A549 (cell line): ENCODE results near the gene RMC1. TPM values are rescaled to one million over a fixed set of nuclear protein-coding genes. Genes with fewer than 3 reads are reported as not detected.
A peak's percentile ranks its signal among the peaks of the same experiment; 100 is the strongest.

Source experiments
- ATAC-seq, 2 experiments: fragments of 200-7000 bp in 1 of 2; fragments of >200 bp in 1 of 2; cut with Nextera tagmentation in 1 of 2; cut with Tn5 transposase in 1 of 2; 3 replicates each; pipeline versions ENCODE4 v1.8.0 to v1.9.1; 2018 to 2020; ENCODE audit warnings: mild to moderate bottlenecking in 1 of 2, moderate library complexity in 1 of 2
- CTCF ChIA-PET: fragments of 300-600 bp; sonication (Branson Sonifier 250); formaldehyde crosslinking; extraction: SDS; loops from one replicate; lab custom pipeline; 2021; ENCODE audit warnings: antibody characterized with exemption, inconsistent platforms; lab: Yijun Ruan, JAX
- POLR2A ChIA-PET: fragments of 350-600 bp; formaldehyde crosslinking; extraction: SDS; loops from one replicate; lab custom pipeline; 2021; ENCODE audit warnings: antibody characterized with exemption, inconsistent platforms; lab: Yijun Ruan, JAX
- DNase-seq, 2 experiments: peaks; one replicate each; pipeline versions ENCODE4 v3.0.0 to v3.0.0-alpha.2; 2011 to 2016; ENCODE audit warnings: low read depth in 1 of 2, low spot score in 1 of 2
- FAIRE-seq: peaks from 2 replicates; lab custom pipeline; 2011; peaks lifted over from hg19 to GRCh38; lab: Jason Lieb, UNC
- H3K27ac ChIP-seq, 2 experiments: fragments of >200 bp; sonication (Bioruptor Twin); formaldehyde crosslinking; 3 replicates each; pipeline ENCODE4 v1.5.1; 2016 to 2017
- H3K4me1 ChIP-seq: fragments of >200 bp; sonication (Bioruptor Twin); formaldehyde crosslinking; 3 replicates; pipeline ENCODE4 v1.6.1; 2016
- H3K4me2 ChIP-seq: fragments of >200 bp; sonication (Bioruptor Twin); formaldehyde crosslinking; 3 replicates; pipeline ENCODE4 v1.6.1; 2016
- H3K4me3 ChIP-seq: fragments of >200 bp; sonication (Bioruptor Twin); formaldehyde crosslinking; 3 replicates; pipeline ENCODE4 v1.5.1; 2016
- H3K9me3 ChIP-seq: fragments of >200 bp; sonication (Bioruptor Twin); formaldehyde crosslinking; 3 replicates; pipeline ENCODE4 v1.6.1; 2016
- CBX8 ChIP-seq: fragments of 200-600 bp; sonication (generic); IDR thresholded peaks from 2 replicates; pipeline ENCODE4 v1.6.1; 2016
- CHD2 ChIP-seq: fragments of 150-350 bp; IDR thresholded peaks from 2 replicates; pipeline ENCODE4 v1.6.1; 2014; ENCODE audit warnings: low read length; ENCODE audit not compliant: partially characterized antibody
- EHMT2 ChIP-seq: fragments of 200-600 bp; sonication (generic); IDR thresholded peaks from 2 replicates; pipeline ENCODE4 v1.6.1; 2016; ENCODE audit warnings: antibody characterized with exemption, low read depth, mild to moderate bottlenecking, moderate library complexity
- FOSB ChIP-seq: fragments of 250-450 bp; sonication (Bioruptor Pico); IDR thresholded peaks from 2 replicates; pipeline ENCODE4 v1.5.0; 2020; ENCODE audit warnings: mild to moderate bottlenecking, moderate library complexity
- HEYL ChIP-seq: fragments of 250-450 bp; sonication (Bioruptor Pico); IDR thresholded peaks from 2 replicates; pipeline ENCODE4 v1.8.0; 2021; ENCODE audit warnings: mild to moderate bottlenecking, moderate library complexity
- HOXA7 ChIP-seq: fragments of 250-450 bp; sonication (Bioruptor Pico); IDR thresholded peaks from 2 replicates; pipeline ENCODE4 v1.5.0; 2020; ENCODE audit warnings: mild to moderate bottlenecking, moderate library complexity
- KDM5A ChIP-seq: fragments of 200-600 bp; sonication (generic); IDR thresholded peaks from 2 replicates; pipeline ENCODE4 v1.6.1; 2016; ENCODE audit warnings: antibody characterized with exemption, mild to moderate bottlenecking
- MAFK ChIP-seq: fragments of 450-650 bp; IDR thresholded peaks from 2 replicates; pipeline ENCODE4 v1.6.1; 2014; ENCODE audit not compliant: partially characterized antibody
- NPAS2 ChIP-seq: fragments of 250-450 bp; sonication (Bioruptor Pico); IDR thresholded peaks from 2 replicates; pipeline ENCODE4 v1.8.0; 2022; ENCODE audit warnings: mild to moderate bottlenecking, moderate library complexity, borderline replicate concordance
- NR3C1 ChIP-seq: fragments of >200 bp; sonication (Bioruptor Twin); formaldehyde crosslinking; IDR thresholded peaks from 3 replicates; pipeline ENCODE4 v1.6.1; 2017
- SREBF2 ChIP-seq: fragments of 450-650 bp; IDR thresholded peaks from 2 replicates; pipeline ENCODE4 v1.6.1; 2014; ENCODE audit warnings: mild to moderate bottlenecking, moderate library complexity
- ZC3H11A ChIP-seq: fragments of 450-650 bp; IDR thresholded peaks from 2 replicates; pipeline ENCODE4 v1.6.1; 2014; ENCODE audit warnings: antibody characterized with exemption, mild to moderate bottlenecking
- ZFP36 ChIP-seq: fragments of 450-650 bp; IDR thresholded peaks from 2 replicates; pipeline ENCODE4 v1.6.1; 2014; ENCODE audit warnings: borderline replicate concordance; ENCODE audit not compliant: partially characterized antibody
- WGBS: methylation state at CpG from one replicate; pipeline ENCODE4 v1.1.6; 2017; ENCODE audit errors: missing lambda C conversion rate; 5-methylcytosine and 5-hydroxymethylcytosine counted together
- polyA plus RNA-seq, 4 experiments: library from polyadenylated mRNA; depleted of rRNA in 3 of 4; stranded (reverse); fragments of >200 nt; fragmentation: RNase III in 1 of 4; extraction: RNeasy Plus Mini Kit Qiagen cat#74134 plus additional on column Dnase treatment in 1 of 4; gene quantifications; 2 replicates in 3 of 4; 3 replicates in 1 of 4; pipeline ENCODE4 v1.2.3, GENCODE V29; 2011 to 2017
- TF ChIP-seq, protein P1 (sequence below): IDR thresholded peaks from 2 replicates; pipeline ENCODE4 v1.6.1; 2012
- TF ChIP-seq, protein P2 (sequence below): IDR thresholded peaks from 2 replicates; pipeline ENCODE4 v1.6.1; 2012; ENCODE audit warnings: low read depth, borderline replicate concordance
- TF ChIP-seq, protein P3 (sequence below): IDR thresholded peaks from 2 replicates; pipeline ENCODE4 v1.6.1; 2012
- TF ChIP-seq, protein P4 (sequence below): fragments of 250-450 bp; sonication (Bioruptor Pico); IDR thresholded peaks from 2 replicates; pipeline ENCODE4 v1.5.0; 2021; ENCODE audit warnings: mild to moderate bottlenecking, moderate library complexity, borderline replicate concordance

Gene RMC1
- polyA plus RNA-seq, 2 of the 4 experiments (the other 2 are of a cell fraction) = 15.7 to 17.5 TPM

DNA sequence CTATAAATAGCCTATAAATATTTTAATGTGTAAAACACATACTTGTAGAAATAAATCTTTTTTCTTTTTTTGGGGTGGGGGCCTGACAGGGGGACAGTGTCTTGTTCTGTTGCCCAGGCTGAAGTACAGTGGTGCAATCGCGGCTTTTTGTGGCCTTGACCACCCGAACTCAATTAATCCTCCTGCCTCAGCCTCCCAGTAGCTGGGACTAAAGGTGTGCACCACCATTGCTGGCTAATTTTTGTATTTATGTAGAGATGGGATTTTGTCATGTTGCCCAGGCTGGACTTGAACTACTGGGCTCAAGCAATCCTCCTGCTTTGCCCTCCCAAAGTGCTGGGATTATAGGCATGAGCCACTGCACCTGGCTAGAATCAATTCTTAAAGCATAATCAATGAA, 45.4 kb downstream of the RMC1 start:
- ATAC-seq = no peak
- CTCF ChIA-PET = interaction anchor here (1.3 to 1.4 kb wide), 2 partner anchors 34 to 370 kb away, joined by 4 to 6 read pairs; no protein-coding TSS in a partner anchor
- WGBS = 81% methylated on average over 3 of the region's 3 CpGs
- no peak overlapping the region for H3K4me3 ChIP-seq
- TF ChIP-seq ZFP36 (no peak), KDM5A (no peak), HEYL (CRISPR knock-in tag) (no peak), MAFK (no peak), SREBF2 (no peak)
- TF ChIP-seq, protein P1, sequence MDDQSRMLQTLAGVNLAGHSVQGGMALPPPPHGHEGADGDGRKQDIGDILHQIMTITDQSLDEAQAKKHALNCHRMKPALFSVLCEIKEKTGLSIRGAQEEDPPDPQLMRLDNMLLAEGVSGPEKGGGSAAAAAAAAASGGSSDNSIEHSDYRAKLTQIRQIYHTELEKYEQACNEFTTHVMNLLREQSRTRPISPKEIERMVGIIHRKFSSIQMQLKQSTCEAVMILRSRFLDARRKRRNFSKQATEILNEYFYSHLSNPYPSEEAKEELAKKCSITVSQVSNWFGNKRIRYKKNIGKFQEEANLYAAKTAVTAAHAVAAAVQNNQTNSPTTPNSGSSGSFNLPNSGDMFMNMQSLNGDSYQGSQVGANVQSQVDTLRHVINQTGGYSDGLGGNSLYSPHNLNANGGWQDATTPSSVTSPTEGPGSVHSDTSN = no peak
- TF ChIP-seq, all 56 proteins: peak for 0
- Histone ChIP-seq H3K4me1 (peaks cover 39% of the 10 kb centered on the region), H3K9me3 (no peaks in the 10 kb centered on the region), H3K27ac (peak overlapping the region in 1 of 2 experiments; percentile 80; a peak in 4 of 6 replicates), H3K4me2 (peak overlapping the region; percentile 44; the same call in 1 of the 3 replicates)
- POLR2A ChIA-PET = interaction anchor here (0.9 kb wide), 1 partner anchor 590 kb away, joined by 4 read pairs; the partner anchor contains the start of gene CABYR
- FAIRE-seq (no peak), DNase-seq (no peak)

DNA sequence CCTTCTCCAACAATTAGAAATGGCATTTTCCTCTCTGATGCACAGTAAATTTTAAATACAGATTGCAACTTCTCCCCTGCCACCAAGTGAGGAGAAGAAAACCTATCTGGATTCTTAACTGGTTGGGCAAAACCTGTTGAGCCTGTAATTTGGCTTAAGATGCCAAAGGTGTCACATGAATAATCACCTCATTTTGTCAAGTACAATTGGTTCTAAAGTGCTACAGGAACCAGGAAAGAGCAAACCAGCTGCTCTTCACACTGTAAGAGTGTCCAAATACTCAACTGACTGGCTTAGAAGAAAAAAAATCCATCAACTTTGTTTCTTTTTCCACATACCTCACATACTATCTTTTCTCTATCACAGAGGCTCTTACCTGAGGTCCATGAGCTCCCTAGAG, 47.6 kb downstream of the RMC1 start:
- no peak overlapping the region for H3K4me2 ChIP-seq
- H3K27ac ChIP-seq = no peak overlapping the region
- H3K9me3 ChIP-seq = no peaks in the 10 kb centered on the region
- H3K4me3 ChIP-seq = no peak overlapping the region
- peaks cover 31% of the 10 kb centered on the region for H3K4me1 ChIP-seq
- ATAC-seq = no peak
- TF ChIP-seq, protein P2, sequence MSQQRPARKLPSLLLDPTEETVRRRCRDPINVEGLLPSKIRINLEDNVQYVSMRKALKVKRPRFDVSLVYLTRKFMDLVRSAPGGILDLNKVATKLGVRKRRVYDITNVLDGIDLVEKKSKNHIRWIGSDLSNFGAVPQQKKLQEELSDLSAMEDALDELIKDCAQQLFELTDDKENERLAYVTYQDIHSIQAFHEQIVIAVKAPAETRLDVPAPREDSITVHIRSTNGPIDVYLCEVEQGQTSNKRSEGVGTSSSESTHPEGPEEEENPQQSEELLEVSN = no peak
- TF ChIP-seq FOSB (no peak), ZC3H11A (no peak), CHD2 (no peak), NR3C1 (no peak), CBX8 (no peak), EHMT2 (no peak), NPAS2 (CRISPR knock-in tag) (no peak)
- TF ChIP-seq, protein P3, sequence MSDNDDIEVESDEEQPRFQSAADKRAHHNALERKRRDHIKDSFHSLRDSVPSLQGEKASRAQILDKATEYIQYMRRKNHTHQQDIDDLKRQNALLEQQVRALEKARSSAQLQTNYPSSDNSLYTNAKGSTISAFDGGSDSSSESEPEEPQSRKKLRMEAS = no peak
- CTCF ChIA-PET = interaction anchor here (1.1 kb wide), 1 partner anchor 28 kb away, joined by 3 read pairs; no protein-coding TSS in a partner anchor
- POLR2A ChIA-PET = interaction anchor here (0.7 kb wide), 1 partner anchor 47 kb away, joined by 3 read pairs; no protein-coding TSS in a partner anchor
- no peak for DNase-seq
- FAIRE-seq = no peak

DNA sequence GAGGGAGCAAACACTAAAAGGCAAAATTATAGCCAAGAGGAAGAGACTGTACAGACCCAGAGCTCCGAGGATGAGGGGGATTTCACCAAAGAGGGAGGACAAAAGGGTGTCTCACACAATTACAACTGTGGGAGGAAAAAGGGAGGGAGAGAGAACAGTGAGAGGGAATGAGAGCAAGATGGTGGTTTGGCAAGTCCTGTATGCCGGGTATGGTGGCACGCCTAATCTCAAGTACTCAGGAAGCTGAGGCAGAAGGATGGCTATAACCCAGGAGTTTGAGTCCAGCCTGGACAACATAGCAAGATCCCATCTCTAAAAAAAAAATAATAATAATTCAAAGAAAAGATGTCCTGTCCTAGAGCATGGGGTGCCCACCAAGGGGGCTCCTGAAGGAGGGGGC, 48.7 kb downstream of the RMC1 start:
- no peak for TF ChIP-seq NR3C1
- TF ChIP-seq, protein P4, sequence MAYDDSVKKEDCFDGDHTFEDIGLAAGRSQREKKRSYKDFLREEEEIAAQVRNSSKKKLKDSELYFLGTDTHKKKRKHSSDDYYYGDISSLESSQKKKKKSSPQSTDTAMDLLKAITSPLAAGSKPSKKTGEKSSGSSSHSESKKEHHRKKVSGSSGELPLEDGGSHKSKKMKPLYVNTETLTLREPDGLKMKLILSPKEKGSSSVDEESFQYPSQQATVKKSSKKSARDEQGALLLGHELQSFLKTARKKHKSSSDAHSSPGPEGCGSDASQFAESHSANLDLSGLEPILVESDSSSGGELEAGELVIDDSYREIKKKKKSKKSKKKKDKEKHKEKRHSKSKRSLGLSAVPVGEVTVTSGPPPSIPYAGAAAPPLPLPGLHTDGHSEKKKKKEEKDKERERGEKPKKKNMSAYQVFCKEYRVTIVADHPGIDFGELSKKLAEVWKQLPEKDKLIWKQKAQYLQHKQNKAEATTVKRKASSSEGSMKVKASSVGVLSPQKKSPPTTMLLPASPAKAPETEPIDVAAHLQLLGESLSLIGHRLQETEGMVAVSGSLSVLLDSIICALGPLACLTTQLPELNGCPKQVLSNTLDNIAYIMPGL (CRISPR knock-in tag) = no peak
- TF ChIP-seq CBX8 = no peak
- TF ChIP-seq HOXA7 (CRISPR knock-in tag) = no peak
- no peaks in the 10 kb centered on the region for H3K9me3 ChIP-seq

More for the DNA sequence above, 48.7 kb downstream of the RMC1 start:
- CTCF ChIA-PET = interaction anchor here (1.2 kb wide), 1 partner anchor 151 kb away, joined by 3 read pairs; no protein-coding TSS in a partner anchor
- no peak overlapping the region for H3K27ac ChIP-seq
- ATAC-seq (no peak), FAIRE-seq (no peak), DNase-seq (no peak)
- 94% methylated on average over 3 of the region's 3 CpGs for WGBS
- H3K4me1 ChIP-seq = peaks cover 20% of the 10 kb centered on the region
- POLR2A ChIA-PET = no interaction called here
- no peak overlapping the region for H3K4me2 ChIP-seq
- H3K4me3 ChIP-seq = no peak overlapping the region
